Mucosa of stomach (tissue), 1 donor: ENCODE results near the gene TMEM232.

ENCODE experiments used
- H3K27me3 ChIP-seq: one replicate; pipeline ENCODE4 v1.7.0; 2013; ENCODE audit warnings: mild to moderate bottlenecking, low read length; ENCODE audit not compliant: control insufficient read depth, insufficient read depth
- H3K36me3 ChIP-seq: one replicate; pipeline ENCODE4 v1.7.0; 2013; ENCODE audit warnings: low read length; ENCODE audit not compliant: control insufficient read depth, insufficient read depth
- H3K4me1 ChIP-seq: one replicate; pipeline ENCODE4 v1.7.0; 2013; ENCODE audit warnings: mild to moderate bottlenecking, low read length; ENCODE audit not compliant: control insufficient read depth, insufficient read depth
- H3K4me3 ChIP-seq: one replicate; pipeline ENCODE4 v1.7.0; 2013; ENCODE audit warnings: low read length
- H3K9ac ChIP-seq: one replicate; pipeline ENCODE4 v1.7.0; 2013; ENCODE audit warnings: mild to moderate bottlenecking, low read length, moderate library complexity
- H3K9me3 ChIP-seq: one replicate; pipeline ENCODE4 v1.7.0; 2013; ENCODE audit warnings: mild to moderate bottlenecking, low read length, moderate library complexity; ENCODE audit not compliant: control insufficient read depth
- donor health status: Pancreatic carcinoma.

The TMEM232 gene

GRCh38 chr5:110651507-110651906, 75.0 kb downstream of the TMEM232 start:
- no peaks in the 10 kb centered on the region for H3K36me3 ChIP-seq
- no peak overlapping the region for H3K4me3 ChIP-seq
- no peaks in the 10 kb centered on the region for H3K4me1 ChIP-seq
- H3K9me3 ChIP-seq: no peaks in the 10 kb centered on the region
- H3K9ac ChIP-seq: no peak overlapping the region
- H3K27me3 ChIP-seq: no peaks in the 10 kb centered on the region

GRCh38 chr5:110644357-110644756, 82.1 kb downstream of the TMEM232 start:
- no peak overlapping the region for H3K9ac ChIP-seq
- H3K36me3 ChIP-seq: no peaks in the 10 kb centered on the region
- no peaks in the 10 kb centered on the region for H3K27me3 ChIP-seq
- no peak overlapping the region for H3K4me3 ChIP-seq
- H3K9me3 ChIP-seq: no peaks in the 10 kb centered on the region
- H3K4me1 ChIP-seq: no peaks in the 10 kb centered on the region

GRCh38 chr5:110638970-110639902, 87.2 kb downstream of the TMEM232 start:
- Histone ChIP-seq H3K9me3 (no peaks in the 10 kb centered on the region), H3K27me3 (no peaks in the 10 kb centered on the region), H3K9ac (no peak overlapping the region), H3K4me1 (no peaks in the 10 kb centered on the region), H3K4me3 (no peak overlapping the region), H3K36me3 (no peaks in the 10 kb centered on the region)

- Histone ChIP-seq H3K27me3 (no peaks in the 10 kb centered on the region), H3K9me3 (no peaks in the 10 kb centered on the region), H3K4me1 (no peaks in the 10 kb centered on the region), H3K9ac (no peak overlapping the region), H3K36me3 (no peaks in the 10 kb centered on the region), H3K4me3 (no peak overlapping the region)
These were observed 92.0 kb downstream of the TMEM232 start for GRCh38 chr5:110634475-110634874.

GRCh38 chr5:110631236-110631635, 95.2 kb downstream of the TMEM232 start:
- no peaks in the 10 kb centered on the region for H3K4me1 ChIP-seq
- no peak overlapping the region for H3K4me3 ChIP-seq
- no peaks in the 10 kb centered on the region for H3K27me3 ChIP-seq
- no peak overlapping the region for H3K9ac ChIP-seq
- no peaks in the 10 kb centered on the region for H3K36me3 ChIP-seq
- H3K9me3 ChIP-seq: no peaks in the 10 kb centered on the region

- Histone ChIP-seq H3K9ac (no peak overlapping the region), H3K4me3 (no peak overlapping the region), H3K36me3 (no peaks in the 10 kb centered on the region), H3K27me3 (no peaks in the 10 kb centered on the region), H3K9me3 (no peaks in the 10 kb centered on the region), H3K4me1 (no peaks in the 10 kb centered on the region)
These were observed 96.1 kb downstream of the TMEM232 start for GRCh38 chr5:110630350-110630749.

GRCh38 chr5:110625376-110625999, 101.0 kb downstream of the TMEM232 start:
- Histone ChIP-seq H3K9me3 (no peaks in the 10 kb centered on the region), H3K27me3 (no peaks in the 10 kb centered on the region), H3K4me3 (no peak overlapping the region), H3K36me3 (no peaks in the 10 kb centered on the region), H3K4me1 (no peaks in the 10 kb centered on the region), H3K9ac (no peak overlapping the region)

GRCh38 chr5:110623874-110624273, 102.6 kb downstream of the TMEM232 start:
- Histone ChIP-seq H3K9ac (no peak overlapping the region), H3K36me3 (no peaks in the 10 kb centered on the region), H3K27me3 (no peaks in the 10 kb centered on the region), H3K4me3 (no peak overlapping the region), H3K9me3 (no peaks in the 10 kb centered on the region), H3K4me1 (no peaks in the 10 kb centered on the region)

GRCh38 chr5:110618941-110619340, 107.5 kb downstream of the TMEM232 start:
- H3K4me3 ChIP-seq: no peak overlapping the region
- no peaks in the 10 kb centered on the region for H3K4me1 ChIP-seq
- no peaks in the 10 kb centered on the region for H3K36me3 ChIP-seq
- H3K9ac ChIP-seq: no peak overlapping the region
- no peaks in the 10 kb centered on the region for H3K27me3 ChIP-seq
- H3K9me3 ChIP-seq: no peaks in the 10 kb centered on the region

- no peak overlapping the region for H3K9ac ChIP-seq
- H3K4me3 ChIP-seq: no peak overlapping the region
- no peaks in the 10 kb centered on the region for H3K36me3 ChIP-seq
- H3K9me3 ChIP-seq: no peaks in the 10 kb centered on the region
- H3K4me1 ChIP-seq: no peaks in the 10 kb centered on the region
- H3K27me3 ChIP-seq: no peaks in the 10 kb centered on the region
These were observed 110.5 kb downstream of the TMEM232 start for GRCh38 chr5:110616009-110616408.

GRCh38 chr5:110612794-110613247, 113.7 kb downstream of the TMEM232 start:
- H3K4me1 ChIP-seq: no peaks in the 10 kb centered on the region
- H3K27me3 ChIP-seq: no peaks in the 10 kb centered on the region
- H3K4me3 ChIP-seq: no peak overlapping the region
- no peak overlapping the region for H3K9ac ChIP-seq
- H3K36me3 ChIP-seq: no peaks in the 10 kb centered on the region
- H3K9me3 ChIP-seq: no peaks in the 10 kb centered on the region

- H3K9me3 ChIP-seq: no peaks in the 10 kb centered on the region
- no peaks in the 10 kb centered on the region for H3K36me3 ChIP-seq
- H3K4me3 ChIP-seq: no peak overlapping the region
- H3K4me1 ChIP-seq: no peaks in the 10 kb centered on the region
- no peaks in the 10 kb centered on the region for H3K27me3 ChIP-seq
- H3K9ac ChIP-seq: no peak overlapping the region
These were observed 114.7 kb downstream of the TMEM232 start for GRCh38 chr5:110611817-110612216.
